DOHH2 (cell line): ENCODE measurements around the gene SRP14.

Source experiments
- EZH2phosphoT487 ChIP-seq: fragments of 200-600 bp; sonication (generic); IDR thresholded peaks from 2 replicates; pipeline ENCODE4 v1.6.1; 2017; ENCODE audit warnings: borderline replicate concordance, mild to moderate bottlenecking, antibody characterized with exemption, low read length, moderate library complexity, mixed read lengths
- TF ChIP-seq, protein P1 (sequence below): fragments of 200-600 bp; sonication (generic); IDR thresholded peaks from one replicate; pipeline ENCODE4 v1.5.1; 2014; ENCODE audit warnings: antibody characterized with exemption, mild to moderate bottlenecking, low read depth, low read length; ENCODE audit not compliant: poor library complexity, severe bottlenecking

DNA sequence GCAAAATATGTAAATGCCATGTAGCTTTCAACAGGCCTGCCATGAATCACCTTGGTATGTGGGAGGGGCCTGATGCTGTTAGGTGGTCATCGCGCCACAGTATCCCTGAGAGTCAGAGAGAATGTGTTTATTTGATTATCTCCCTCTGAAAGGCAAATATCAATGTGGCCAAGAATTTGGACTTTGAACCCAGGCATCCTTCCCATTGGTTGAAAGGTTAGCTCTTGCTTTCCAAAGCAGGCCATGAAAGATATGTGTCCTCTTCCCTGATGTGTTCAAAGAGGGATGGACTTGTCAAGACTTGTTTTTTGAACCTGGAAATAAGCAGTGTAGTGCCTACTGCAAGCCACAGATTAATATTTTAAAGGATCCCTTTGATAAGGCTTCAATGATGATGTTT, 36.7 kb downstream of the SRP14 start:
- TF ChIP-seq, protein P1, sequence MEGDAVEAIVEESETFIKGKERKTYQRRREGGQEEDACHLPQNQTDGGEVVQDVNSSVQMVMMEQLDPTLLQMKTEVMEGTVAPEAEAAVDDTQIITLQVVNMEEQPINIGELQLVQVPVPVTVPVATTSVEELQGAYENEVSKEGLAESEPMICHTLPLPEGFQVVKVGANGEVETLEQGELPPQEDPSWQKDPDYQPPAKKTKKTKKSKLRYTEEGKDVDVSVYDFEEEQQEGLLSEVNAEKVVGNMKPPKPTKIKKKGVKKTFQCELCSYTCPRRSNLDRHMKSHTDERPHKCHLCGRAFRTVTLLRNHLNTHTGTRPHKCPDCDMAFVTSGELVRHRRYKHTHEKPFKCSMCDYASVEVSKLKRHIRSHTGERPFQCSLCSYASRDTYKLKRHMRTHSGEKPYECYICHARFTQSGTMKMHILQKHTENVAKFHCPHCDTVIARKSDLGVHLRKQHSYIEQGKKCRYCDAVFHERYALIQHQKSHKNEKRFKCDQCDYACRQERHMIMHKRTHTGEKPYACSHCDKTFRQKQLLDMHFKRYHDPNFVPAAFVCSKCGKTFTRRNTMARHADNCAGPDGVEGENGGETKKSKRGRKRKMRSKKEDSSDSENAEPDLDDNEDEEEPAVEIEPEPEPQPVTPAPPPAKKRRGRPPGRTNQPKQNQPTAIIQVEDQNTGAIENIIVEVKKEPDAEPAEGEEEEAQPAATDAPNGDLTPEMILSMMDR, result no peak
- no peak for TF ChIP-seq EZH2phosphoT487
